Left hindlimb (tissue), 1 donor: ENCODE measurements around the gene NRTN.

Experiments used
- DNase-seq: peaks from one replicate; pipeline ENCODE4 v3.0.0-alpha.2; 2018

Gene NRTN

DNA sequence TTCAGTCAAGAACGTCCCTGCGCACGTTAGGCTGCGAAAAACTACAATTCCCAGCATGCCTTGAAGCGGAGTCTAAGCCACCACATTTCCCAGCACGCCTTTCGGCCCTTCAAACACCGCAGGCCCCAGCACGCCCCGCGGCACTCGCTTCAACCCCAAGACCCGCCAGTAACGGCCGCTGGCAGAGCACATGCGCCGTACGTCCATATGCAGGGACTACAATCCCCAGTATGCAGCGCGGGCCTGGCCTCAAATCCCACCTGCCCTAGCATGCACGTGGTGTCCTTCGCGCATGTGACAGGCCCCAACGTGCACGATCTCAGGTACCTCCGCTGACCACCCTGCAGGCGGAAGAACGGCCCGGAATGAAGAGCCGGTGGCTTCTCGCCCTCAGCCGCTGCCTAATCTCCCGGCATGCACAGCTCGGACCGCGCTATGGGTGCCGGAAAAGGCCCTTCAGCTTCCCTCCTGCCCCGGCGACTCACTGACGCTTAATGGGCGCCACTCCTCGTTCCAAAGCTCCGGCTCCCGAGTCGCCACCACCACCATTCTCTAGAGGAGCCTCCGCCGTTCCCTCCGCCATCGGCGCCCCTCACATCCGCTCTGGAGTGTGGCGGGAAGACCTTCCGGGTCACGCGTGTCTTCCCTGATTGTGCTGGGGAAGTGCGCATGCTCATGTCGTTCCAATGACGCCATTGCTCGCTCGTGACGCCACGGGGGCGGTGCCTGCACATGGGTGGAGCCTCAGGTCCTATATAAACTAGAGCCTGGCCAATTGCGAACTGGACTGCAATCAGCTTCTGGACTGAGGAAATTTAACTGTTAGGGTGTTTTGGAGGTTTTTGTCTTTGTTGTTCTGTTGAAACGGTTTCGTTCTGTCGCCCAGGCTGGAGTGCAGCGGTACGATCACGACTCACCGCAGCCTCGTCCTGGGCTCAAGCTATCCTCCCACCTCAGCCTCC is 14.0 kb upstream of the NRTN start, which contains the start of gene DUS3L:
TSS of gene DUS3L (minus strand) at position 605 of the 962 bp plus-strand sequence. CDS start at position 583, 22 bp downstream.
- DNase-seq: peak; percentile 98

DNA sequence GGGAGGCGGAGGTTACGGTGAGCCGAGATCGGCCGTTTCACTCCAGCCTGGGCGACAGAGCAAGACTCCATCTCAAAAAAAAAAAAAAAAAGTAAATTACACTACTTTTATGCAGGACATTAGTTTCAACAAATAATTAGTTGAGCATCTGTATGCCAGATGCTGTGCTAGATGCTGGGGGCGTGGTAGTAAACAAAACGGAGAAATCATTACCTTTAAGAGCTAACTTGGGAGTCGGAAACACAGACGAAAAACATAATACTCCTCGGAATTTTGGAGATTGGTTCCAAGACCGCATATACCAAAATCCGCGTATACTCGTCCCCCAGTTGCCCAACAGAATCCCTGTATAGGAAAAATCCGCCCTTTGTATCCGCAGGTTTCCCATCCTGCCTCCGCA is 12.6 kb upstream of the NRTN start:
- DNase-seq: no peak

DNA sequence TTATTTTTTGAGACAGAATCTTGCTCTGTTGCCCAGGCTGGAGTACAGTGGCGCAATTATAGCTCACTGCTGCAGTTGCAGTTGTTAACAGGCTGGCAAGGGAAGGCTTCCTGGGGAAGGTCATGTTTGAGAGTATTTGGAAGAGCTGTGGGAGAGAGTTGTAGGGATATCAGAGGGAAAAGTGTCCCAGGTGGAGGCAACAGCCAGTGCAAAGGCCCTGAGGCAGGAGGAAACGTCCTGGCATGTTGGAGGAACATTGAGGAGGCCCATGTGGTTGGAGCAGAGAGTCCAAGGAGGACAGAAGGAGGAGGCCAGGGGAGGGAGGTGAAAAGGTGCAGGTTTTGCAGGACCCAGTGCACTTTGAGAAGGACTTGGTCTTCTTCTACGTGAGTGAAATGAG is 11.7 kb upstream of the NRTN start:
- DNase-seq: no peak

DNA sequence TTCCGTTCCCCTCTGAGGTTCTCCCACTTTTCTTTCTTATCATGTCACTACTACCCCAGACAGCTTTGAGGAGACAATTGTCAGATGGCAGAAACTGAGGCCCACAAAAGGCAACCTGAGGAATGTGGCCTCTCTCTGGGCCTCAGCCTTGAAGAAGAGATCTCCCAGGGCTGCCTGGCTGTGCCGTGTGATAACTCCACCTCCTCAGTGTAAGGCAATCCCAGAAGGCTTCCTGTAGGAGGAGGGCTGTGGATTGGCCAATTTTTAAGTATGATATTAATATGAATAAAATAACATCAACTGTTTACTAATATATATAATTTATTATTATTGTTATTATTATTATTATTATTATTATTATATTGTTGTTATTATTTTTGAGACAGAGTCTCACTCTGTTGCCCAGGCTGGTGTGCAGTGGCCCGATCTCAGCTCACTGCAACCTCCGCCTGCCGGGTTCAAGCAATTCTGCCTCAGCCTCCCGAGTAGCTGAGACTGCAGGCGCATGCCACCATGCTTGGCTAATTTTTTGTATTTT is 9.4 kb upstream of the NRTN start:
- DNase-seq: no peak

DNA sequence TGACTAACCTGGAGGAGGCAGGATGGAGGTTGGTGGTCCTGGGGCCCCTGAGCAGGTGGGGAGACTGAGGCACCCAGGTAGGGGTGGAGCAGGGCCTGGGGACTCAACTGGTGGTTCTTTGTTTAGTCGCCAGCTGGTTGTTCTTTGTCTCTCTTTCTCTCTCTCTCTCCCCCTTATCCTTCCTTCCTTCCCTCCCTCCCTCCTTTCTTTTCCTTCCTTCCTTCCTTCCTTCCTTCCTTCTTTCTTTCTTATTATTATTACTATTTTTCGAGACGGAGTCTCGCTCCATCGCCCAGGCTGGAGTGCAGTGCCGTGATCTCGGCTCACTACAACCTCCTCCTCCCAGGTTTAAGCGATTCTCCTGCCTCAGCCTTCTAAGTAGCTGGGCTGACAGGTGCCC is 6.6 kb upstream of the NRTN start:
- DNase-seq: no peak

DNA sequence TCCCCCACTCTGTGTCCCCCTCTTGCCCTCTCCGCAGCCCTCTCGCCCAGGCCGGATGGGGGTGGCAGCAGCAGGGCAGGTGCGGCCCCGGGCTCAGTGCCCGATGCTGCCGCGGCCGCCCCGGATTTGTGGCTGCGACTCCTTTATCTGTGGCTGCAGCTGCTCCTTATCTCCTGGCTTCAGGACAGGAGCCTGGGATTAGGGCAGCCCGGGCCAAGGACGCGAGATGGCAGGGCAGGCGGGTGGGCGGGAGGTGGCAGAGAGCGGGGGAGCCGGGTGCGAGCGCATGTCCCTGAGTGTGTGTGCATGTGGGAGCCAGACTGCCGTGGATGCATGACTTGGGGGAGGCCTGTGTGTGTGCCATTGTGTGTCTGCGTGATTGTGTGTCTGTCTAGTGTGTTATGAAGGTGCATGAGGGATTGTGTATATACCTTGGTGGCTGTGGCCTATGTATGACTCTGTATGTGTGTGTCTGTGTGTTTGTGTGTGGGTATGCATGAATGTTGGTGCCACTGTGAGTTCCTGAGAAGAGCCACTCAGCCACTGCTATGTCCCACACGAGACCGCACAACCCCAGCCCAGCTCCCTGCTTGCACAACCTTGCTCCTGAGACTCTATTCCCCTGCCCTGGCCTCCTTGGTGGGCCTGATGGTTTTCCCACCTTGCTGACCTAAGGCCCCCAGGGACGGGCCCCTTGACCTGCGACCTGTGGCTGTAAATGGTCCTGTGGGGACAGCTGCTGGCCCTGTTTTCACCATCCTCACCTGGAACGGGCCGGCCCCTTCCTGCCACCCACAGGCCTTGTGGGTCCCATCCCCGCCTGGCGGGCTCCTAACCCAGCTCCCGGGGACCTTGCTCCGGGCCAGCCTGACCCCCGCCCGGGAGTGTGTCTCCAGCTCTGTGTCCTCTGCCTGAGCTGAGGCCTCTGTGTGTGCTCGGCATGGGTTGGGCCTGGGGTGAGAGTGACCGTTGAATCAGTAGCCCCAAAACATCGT is 5.3 kb upstream of the NRTN start:
- DNase-seq: no peak

DNA sequence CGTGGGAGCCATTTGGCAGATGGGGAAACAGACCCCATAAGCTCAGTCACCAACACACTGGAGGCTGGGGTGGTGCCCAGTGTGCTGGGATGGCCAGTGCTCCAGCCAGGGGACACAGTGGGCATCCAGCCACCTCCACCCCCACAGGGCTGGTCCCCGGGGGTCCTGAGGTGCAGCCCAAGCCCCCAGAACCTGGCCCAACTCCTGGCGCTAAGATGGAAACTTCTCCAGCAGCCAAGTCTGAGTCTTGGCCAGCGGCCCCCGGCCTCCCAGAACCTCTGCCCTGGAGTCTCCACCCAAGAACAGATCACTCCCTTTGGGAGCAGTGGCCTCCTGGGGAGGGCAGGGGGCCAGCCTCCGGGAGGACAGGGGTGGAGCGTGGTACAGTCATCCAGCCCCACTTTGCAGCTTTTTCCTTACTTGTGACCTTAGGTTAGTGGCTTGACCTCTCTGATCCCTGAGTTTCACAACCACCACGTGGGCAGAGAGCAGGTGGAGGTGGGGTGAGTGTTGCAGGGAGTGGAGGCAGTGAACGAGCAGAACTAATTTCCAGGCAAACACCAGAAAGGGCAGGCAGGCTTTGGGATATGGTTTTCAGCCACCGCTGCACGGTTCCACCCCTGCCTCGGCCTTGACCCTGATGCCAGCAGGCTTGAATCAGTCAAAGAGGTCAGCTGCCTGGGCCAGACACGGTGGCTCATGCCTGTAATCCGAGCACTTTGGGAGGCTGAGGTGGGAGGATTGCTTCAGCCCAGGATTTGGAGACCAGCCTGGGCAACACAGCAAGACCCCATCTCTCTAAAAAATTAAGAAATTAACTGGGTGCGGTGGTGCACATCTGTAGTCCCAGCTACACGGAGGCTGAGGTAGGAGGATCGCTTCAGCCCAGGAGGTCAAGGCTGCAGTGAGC is 4.3 kb upstream of the NRTN start:
- DNase-seq: no peak

DNA sequence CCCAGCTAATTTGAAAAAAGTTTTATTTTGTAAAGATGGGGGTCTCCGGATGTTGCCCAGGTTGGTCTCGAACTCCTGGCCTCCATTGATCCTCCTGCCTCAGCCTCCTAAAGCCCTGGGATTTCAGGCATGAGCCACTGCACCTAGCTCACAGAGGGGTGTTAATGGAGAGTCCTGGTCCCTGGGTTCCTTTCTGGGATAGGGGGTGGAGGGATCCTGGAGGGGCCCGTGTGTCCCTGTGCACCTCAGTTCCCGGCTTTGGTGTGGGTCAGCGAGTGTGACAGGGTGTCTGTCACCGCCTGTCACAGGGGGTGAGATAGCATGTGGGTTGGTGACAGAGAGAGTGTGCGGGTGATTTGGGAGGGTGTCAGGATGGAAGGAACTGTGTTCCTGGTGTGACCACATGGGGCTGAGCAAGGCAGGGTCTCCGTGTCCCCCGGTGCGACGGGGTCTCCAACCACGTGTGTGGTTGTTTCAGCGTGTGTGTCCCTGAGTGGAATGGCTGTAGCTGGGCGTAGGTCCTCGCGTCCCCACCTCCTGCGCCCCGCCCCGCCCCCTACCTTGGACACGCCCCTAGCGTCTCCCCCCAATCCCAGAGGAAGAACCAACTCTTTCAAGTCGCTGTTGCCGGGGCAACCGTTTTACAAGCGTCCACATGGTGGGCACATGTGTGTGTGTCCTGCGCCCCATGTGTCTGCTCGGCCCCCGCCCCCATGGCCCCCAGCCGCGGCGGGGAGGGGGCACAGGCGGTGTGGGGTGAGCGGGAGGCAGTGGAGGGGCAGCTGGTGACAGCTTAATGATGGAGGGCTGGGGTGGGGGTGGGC is 2.9 kb upstream of the NRTN start:
- peak; percentile 72 for DNase-seq

DNA sequence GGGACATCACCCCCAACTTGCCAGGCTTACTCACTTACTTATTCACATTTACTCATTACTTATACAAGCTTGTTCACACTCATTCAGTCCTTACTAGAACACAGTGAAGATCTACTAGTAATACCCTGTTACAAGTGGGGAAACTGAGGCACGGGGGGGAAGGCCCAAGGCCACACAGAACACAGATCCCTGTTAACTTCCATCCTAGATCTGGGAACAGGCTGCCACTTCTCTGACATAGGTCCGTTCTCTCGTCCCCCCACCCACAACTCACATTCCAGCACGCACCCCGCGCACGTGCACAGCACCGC is 1.5 kb upstream of the NRTN start:
- no peak for DNase-seq

DNA sequence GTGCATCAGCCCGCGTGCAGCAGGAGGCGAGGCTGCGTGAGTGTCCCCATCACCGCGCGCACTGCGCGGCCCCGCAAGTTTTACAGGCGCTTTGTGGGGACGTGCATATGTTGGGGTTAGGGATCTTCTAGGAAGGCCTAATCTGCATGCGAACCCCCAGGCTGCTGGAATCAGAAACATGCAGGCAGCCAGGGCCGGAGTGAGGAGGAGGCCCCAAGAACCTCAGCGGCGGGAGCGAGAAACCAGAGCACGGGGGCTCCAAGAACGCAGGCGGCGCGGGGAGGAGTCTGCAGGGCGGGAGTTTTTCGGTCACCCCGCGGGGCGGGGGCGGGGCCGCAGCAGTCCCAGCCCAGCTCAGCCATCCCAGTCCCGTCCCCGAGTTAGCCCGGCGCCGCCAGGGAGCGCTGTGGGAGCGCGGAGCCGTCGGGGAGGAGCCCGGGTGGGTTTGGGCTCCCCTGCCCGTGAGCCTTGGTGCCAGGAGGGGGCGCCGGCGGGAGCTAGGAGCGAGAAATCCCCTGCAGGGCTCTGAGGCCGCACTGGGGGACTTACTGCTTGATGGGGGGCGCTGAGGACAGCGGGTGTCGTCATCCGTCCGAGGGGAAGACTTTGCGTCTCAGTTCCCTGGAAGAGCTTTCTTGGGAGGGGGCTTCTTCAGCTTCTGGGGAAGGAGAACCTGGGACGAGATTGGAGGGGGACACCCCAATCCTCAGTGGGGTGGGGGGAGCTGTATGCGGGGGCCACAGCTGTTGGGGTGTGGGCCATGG is 933 bp upstream of the NRTN start:
- peak; percentile 94 for DNase-seq

DNA sequence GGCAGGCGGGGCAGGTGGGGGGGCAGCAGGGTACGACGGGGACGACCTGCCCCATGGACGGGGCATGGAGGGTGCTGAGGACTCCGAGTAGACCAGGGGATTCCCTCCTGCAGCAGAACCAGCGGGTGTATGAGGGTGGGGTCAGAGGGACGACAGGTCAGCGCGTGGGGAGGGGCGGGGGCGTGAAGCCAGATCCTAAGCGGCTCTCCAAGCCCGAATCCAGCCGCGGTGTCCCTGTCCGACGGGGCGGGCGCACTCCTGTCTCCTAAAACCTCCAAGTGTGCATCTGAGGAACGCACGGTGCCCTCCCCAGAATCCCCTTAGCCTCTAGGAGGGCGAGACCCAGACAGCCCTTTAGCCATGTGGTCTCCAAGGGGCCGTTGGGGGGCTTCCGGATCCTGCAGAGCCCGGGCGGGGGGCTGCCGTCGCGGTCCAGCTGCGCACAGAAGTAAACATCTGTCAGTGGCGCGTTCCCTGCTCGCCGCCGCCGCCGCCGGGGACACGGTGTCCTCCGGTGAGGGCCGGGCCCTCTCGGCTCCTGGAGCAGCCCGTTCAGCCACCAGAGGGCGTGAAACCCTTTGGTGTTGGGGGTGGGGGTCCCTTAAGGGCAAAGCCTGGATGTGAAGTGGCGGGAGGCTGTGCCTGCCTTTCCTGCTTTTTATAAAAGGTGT is 730 bp downstream of the NRTN start:
- no peak for DNase-seq

DNA sequence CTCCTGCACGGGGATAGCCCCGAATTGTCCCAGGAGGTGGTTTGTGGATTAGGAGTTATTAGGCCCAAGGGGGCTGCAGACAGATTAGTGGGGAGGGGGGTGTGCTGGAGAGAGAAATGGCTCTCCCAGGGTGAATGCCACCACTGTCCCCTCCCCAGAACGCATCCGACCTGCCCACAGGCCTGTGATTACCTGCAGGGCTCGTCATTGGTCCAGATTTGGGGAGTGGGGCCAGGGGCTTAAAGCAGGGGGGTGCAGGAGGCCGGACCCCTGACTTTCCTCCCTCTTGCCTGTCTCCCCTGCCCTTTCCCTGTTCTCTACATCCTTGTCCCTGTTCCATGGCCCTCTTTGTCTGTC is 1.2 kb downstream of the NRTN start:
- DNase-seq: no peak

DNA sequence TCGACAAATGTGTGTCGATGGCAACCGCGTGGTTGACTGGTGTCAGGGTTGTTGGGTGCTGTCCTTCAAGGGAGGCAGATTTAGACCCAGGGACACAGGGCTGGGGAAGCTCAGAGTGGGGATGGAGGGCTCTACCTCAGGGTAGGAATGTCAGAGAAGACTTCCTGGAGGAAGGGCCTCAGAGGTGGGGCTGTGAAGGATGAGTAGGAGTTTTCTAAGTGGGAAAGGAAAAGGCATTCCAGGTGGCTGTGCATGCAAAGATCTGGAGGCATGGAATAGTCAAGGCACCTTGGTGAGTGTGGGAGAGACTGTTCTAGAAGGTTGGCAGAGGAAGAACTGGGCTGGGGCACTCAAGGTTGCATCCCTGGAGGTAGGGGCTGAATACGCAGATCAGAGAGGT is 2.0 kb downstream of the NRTN start:
- no peak for DNase-seq

DNA sequence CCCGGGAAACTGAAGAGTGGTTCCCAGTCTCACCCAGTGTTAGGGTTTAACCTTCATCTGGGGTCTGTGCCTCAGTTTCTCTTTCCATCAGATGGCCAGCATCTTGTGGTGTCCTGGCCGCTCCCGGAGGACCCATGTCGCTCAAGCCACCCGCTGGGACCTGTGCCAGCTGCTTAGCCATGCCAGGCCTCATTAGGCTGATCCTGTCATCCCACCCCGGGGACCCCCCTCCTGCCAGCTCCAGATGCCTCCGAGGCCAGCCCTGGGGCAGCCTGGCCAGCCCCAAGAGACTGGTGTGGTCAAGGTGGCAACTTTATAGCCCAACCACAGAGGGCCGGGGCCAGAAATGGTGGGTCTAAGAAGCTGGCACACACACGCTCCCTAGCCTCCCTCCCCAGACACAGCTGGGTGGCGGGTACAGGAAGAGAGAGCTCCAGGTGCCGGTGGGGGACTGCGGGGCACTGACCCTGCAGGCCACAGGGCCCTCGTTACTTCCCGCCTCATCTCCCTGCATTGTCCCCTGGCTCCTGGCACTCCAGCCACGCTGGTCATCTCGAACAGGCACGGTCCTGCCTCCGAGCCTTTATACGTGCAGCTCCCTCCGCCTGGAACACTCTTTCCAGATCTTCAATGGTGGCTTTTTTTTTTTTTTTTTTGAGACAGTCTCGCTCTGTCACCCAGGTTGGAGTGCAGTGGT is 3.4 kb downstream of the NRTN start:
- DNase-seq: no peak

DNA sequence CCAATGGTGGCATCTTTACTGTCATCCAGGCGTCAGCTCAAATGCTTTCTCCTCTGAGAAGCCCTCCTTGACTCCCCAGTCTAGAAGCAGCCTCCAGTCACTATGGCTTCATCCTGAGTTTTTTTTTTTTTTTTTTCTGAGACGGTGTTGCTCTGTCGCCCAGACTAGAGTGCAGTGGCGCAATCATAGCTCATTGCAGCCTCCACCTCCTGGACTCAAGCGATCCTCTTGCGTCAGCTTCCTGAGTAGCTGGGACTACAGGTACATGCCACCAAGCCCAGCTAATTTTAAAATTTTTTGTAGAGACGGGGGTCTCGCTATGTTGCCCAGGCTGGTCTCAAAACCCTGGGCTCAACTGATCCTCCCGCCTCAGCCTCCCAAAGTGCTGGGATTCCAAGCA is 4.2 kb downstream of the NRTN start:
- DNase-seq: no peak

DNA sequence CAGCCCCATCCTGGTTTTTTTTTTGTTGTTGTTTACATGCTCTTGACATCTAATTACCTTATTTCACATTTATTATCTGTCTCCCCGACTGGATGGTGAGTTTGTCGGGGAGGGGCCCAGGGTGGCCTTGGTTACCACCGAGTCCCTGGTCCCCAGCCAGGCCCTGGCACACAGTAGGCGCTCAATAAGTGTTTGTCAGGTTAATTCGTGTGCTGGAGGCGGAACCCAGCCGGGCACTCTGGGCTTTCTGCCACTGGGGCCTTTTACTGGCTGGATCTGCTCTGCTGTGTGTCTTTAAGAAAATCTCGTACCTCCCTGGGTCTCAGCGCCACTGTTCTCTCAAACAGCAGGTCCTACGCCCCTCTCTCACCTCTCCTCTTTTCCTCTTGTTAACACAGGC is 4.6 kb downstream of the NRTN start:
- no peak for DNase-seq

DNA sequence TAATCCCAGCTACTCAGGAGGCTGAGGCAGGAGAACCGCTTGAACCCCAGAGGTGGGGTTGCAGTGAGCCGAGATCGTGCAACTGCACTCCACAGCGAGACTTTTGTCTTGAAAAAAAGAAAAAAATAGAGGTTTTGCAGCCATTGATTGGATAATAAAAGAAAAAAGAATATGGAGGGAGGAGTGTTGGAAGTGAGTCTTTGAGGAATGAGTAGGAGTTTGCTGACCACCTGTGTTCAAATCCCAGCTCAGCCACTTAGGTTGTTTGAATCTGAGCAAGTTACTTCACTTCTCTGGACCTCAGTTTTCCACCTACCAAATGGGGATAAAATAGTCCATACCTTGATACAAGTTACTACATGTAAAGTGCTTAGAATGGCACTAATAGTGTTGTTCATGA is 6.2 kb downstream of the NRTN start:
- no peak for DNase-seq

DNA sequence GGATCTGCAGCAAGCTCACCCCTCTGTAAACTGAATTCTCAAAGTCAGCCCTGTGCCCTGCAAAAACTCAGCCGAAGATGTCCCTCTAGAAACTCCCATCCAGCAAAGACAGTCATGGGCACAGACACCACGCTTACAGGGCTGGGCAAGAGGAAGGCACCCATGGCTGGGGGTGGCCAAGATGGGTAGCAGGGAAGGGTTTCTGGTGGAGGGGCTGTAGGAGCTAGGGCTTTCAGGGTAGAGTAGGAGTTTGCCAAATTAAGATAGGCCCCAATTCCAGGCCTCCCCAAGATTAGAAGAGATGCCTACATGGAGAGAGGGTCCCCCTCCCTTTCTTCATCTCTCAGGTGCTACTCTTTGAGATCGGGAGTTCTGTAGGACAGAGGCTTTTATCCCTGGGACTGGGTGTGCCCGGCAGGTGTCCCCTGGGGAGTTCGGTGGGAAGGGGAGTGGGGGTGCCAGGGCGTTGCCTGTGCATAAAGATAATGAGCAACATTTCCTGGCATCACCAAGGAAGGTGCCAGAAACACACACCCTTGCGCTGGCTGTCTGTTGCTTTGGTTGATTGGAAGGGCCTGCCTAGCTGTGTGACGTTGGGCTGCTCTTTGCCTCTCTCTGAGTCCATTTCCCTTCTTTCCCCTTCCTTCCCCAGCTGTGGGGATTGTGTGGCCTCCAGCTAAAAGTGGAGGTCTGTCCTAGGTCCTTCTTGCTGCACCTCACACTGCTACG is 9.4 kb downstream of the NRTN start:
- DNase-seq: no peak

DNA sequence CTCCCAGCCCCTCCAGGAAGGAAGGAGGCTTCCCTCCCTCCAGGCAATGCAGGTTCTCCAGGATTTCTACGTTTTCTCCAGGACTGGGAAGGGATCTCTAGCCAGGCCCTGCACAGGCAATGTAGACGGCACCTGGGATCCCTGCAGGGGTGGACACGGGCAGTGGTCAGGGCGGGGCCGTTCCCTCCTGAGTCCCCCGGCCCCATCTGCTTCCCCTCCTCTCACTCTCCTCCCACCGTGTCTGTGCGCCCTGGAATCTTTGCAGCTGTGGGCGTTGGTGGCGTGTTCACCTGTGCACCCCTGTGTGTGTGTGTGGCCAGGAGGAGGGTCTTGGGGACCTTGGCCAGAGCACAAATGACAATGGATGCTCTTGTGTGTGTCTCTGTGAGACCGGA is 10.0 kb downstream of the NRTN start:
- no peak for DNase-seq
